Stimulated activated CD8-positive, alpha-beta memory T cell treated with anti-CD3 and anti-CD28 coated beads, Interleukin-15, amount 100 ng/mL, for 24 hours (primary cell): ENCODE measurements around the gene GAB3.
A peak's percentile ranks its signal among the peaks of the same experiment; 100 is the strongest.

Source experiments
- DNase-seq: peaks from one replicate; pipeline ENCODE4 v3.0.0-alpha.2; 2020; ENCODE audit warnings: low read depth

The GAB3 gene, protein sequence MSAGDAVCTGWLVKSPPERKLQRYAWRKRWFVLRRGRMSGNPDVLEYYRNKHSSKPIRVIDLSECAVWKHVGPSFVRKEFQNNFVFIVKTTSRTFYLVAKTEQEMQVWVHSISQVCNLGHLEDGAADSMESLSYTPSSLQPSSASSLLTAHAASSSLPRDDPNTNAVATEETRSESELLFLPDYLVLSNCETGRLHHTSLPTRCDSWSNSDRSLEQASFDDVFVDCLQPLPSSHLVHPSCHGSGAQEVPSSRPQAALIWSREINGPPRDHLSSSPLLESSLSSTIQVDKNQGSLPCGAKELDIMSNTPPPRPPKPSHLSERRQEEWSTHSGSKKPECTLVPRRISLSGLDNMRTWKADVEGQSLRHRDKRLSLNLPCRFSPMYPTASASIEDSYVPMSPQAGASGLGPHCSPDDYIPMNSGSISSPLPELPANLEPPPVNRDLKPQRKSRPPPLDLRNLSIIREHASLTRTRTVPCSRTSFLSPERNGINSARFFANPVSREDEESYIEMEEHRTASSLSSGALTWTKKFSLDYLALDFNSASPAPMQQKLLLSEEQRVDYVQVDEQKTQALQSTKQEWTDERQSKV

DNA sequence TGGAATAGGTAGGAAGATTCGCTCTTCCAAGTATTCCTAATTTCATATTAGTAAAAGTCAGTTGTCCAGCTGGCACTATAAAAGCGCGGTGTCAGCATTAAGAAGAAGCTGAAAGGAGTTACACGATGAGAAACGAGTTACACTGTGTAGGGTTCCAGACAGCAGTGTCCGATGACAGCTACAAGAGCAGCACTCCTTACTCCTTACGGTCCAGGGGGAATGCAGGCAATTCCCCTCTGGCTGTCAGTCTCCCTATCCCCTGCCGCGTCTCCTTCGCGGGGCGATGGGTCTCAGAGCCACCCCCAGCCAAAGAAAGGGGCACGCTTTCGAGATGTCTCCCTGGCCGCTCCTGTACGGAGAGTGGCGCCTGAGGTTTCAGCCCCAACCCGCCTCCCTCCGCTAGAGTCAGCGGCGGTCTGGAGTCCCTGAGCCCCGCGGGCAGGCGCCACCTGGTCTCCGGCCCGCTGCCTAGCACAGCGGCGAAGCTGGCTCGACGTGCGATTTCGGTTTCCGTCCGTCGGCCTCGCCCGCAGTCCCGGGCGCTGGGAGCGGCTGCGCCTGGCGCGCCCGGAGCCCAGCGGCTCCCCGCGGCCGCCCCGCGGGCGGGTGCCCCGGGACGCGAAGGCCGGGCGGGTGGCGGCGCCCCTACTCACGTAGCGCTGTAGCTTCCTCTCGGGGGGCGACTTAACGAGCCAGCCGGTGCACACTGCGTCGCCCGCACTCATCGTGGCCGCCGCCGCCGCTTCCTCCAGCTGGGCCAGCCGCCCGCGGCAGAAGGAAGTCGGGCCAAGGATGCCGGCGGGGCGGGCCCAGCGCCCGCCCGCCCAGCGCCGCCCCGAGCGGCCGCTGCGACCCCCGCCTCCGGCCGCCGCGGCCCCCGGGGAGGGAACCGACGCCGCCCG lies at the start of gene GAB3:
Gene GAB3 (minus strand): TSS at position 777 of the 902 bp plus-strand sequence. CDS start 52 bp downstream, at position 725.
- no peak for DNase-seq

DNA sequence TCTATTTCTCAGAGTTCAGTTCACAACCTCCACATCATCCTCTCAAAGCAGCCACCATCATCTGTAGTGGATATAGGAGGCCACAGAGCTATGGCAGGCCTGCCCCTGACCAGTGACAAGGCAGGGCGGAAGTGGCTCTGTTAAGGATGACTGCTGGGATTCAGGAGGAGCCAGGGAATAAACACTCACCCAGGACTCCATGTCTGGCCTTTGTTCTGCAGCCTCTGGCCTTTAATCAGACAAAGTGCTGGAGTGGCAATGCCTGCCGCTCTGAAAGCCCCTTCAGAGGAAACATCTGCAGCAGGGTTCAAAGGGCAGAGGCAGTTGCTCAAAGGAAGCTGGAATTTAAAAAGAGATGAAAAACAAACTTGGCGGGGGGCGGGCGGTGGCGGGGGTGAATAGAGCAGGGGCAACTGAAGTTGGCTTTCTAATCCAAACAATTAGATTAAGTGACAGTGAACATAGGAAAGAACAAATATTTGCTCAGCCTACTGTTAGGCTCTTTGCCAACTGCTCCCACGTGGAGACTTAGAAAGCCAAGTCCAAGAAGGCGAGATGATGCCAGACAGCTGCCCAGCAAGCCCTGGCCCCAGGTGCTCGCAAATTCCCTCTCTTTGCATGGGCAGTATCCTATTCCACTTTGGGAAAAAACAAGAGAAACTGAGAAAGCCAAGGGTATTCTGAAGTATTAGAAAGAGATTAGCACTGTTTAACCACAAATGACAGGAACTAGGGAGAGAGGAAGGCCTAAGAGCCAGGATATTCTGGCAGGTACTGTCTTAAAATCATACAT lies 48.9 kb upstream of the GAB3 start:
- no peak for DNase-seq

DNA sequence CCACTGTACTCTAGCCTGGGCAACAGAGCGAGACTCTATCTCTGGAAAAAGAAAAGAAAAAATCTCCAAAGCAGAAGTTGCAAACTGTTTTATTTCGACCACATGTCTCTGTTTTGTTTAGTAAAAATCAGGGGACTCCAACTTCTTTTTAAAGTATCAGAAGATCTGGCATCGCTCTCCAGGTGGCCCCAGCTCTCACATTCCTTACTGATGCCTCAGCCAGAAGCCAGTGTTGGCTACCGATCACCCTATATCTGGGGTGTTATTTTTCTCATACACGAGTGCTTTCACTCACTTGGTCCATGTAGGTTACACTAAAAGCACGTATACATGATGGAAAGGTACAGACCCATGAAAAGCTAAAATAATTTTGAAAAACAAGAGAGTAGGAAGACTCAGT lies 46.1 kb upstream of the GAB3 start:
- no peak for DNase-seq

DNA sequence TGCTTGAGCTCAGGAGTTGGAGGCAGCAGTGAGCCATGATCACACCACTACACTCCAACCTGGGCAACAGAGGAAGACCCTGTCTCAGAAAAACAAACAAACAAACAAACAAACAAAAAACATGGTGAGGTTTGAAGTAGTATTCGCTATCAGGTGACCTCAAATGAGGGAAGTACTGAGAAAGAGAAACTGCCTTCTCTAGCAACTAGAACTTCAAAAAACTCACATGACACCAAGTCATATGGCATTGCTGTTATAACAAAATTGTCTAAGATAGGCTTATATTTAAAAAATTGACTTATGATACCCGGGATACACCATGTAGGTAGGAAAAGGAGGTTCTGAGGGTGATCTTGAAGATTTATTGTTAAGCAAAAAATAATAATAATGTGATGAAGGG lies 44.1 kb upstream of the GAB3 start:
- DNase-seq = no peak

DNA sequence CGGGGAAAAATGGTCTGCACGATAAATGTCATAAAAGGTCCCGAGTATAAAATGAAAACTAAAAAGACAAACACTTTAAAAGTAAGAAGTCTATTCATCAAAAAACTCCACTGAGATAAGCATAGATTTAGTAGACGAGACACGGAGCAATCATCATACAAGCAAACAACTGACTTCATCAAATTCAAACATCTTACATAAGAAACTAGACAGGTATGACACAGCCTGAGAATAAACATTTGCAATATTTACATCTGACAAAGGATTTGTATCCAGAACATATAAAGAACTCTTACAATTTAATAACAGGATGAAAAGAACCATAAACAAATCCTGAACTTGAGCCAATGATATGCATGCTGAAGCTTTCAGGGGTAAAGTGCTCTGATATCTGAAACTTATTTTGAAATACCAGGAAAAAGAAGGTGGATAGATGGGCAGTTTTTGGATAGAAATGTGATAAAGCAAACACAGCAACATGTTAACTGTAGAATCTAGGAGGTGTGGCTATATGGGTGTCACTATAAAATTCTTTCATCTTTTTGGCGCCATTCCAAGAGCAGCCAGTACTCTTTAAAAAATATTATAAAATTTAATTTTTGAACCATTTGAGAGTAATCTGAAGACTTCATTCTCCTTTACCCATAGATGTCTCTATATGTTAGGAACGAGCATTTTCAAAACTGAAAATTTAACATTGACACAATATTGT lies 42.4 kb upstream of the GAB3 start:
- DNase-seq = no peak

DNA sequence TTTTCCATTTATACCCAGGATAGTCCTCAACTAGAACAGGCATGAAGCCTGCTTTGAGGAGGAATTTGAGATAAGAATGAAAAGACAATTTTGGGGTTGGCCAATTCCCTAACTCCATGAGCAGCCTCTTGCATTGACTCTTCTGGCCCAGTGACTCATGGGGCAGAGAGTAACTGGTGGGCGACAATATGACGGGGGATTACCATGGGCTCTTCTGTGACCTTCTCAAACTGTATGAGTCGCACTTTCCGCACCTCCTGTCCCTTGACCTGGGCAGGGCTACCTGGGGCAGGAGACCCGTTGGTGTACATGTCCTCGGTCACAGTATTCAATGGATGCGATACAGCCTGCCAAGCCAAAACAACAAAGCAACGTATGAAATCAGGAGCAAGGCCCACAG lies 41.1 kb upstream of the GAB3 start:
- no peak for DNase-seq

DNA sequence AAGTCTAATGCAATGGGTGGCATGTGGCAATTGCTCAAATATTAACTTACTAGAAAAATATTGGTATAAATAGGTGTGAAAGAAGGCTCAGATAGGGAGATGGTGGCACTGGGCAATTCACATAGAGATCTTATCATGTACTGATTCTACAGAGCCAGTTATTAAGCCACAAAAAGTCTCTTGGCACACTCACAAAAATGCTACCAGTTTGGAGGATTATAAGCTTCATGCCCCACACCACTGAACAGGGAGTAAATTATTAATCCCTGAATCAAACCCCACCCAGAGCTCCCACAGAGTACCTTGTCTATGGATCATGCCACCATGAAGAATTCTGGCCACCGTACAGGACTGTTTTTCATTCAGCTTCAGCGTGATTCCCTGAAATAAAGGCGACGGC lies 40.6 kb upstream of the GAB3 start:
- no peak for DNase-seq

DNA sequence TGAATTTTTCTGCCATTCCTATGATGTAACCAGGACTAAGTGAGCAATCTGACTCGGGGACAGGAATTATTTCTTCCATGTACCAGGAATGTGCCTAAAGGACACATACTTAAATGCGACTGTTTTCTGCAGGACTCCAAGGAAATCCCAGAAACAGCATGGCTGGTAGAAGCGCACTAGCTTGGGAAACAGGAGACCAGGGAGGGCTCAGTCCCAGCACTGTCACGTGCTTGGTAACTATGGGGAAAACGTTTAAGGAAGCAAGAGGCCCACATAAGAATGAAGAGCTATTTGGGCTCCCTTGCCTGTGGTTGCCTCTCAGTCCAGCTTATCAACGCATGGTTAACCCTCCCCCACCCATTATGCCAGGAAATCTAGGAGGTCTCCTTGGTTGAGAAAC lies 34.8 kb upstream of the GAB3 start:
- DNase-seq = no peak

DNA sequence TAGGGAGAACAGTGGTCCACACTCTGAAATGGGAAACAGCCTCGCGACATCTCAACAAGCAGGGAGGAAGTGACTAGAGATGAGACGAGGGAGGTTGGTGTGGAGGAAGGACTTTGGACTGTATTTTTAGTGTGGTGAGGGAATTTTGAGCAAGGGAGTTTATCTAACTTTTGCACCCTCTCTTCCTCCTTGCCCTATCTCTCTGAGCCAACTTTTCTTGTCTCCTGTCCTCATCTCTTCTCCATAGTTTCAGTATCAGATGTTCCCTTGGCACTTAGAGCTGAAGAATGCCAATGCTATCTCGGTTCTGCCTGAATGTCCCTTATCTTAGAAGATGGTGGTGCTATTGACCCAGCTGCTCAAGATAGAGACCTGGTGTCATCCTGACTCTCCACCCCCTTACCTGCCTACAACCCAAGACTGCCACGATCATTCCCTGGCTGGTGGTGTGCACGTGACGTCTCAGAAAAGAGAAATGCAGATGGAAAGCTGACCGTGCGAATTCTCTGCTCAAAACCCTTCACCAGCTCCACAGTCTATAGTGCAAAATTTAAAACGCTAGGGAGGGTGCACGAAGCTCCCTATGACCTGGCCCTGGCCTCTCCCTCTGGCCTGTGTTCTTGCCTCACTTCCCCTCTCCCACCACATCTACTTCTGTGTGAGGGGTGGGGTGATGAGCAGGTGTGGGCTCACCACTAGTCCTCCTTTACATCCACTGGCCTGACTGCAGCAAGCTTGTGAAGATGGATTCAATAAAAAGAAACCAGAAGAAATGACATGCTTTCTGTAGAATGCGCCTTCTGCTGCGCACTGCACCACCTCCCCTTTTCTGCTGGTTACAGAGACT lies 33.5 kb upstream of the GAB3 start:
- DNase-seq = no peak

DNA sequence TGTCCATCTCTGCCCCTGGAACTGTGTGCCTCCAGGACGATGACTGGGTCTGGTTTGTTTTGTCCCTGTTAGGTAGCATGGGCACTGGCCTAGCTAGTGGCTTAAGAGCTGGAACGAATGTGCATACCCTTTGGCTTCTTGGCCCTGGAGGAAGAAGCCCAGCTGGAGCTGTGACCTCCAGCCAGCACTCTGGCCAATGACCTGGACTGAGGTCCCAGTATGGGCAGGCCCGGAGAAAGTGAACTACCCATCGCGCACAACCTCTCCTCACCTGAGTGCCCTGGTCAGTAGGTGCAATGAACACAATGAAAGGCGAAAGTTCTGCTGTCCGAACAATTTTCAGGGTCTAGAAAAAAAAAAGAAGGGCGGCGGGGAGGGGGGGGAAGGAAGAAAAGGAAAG lies 30.1 kb upstream of the GAB3 start:
- no peak for DNase-seq

DNA sequence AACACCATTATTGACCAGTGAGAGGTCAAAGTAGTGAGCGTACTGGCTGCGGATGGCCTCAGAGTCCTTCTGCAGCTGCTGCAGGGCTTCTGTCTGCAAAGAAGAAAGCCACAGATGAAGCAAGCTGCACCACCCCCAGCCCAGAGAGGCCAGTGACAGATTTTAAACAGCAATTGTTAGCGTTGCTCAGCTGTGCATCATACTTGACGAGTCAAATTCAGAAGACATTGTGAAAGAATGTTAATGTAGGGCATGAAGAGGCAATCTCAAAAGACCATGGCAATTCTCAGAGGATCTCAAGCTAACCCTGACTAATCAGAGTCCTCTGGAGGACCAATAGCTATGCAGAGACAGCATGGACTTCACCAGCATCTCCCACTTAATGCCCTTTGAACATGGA lies 28.4 kb upstream of the GAB3 start:
- DNase-seq = no peak

DNA sequence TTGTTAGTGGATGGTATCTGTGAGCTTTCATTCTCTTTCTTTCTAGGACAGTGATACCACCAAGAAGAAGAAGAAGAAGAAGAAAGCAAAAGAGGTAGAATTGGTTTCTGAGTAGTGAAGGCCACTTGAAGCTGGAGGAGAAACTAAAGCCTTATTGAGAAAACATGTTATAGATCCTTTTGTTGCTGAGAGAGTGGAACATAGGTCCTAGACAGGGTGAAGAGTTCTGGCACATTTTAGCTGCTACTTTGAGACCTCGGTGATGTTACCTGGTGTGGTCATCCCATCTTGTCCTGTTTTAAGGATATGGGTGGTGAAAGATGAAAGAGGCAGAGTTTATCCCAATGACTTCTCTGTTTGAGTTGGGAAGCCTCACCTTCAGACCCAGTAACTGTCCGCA lies 25.9 kb upstream of the GAB3 start:
- no peak for DNase-seq

DNA sequence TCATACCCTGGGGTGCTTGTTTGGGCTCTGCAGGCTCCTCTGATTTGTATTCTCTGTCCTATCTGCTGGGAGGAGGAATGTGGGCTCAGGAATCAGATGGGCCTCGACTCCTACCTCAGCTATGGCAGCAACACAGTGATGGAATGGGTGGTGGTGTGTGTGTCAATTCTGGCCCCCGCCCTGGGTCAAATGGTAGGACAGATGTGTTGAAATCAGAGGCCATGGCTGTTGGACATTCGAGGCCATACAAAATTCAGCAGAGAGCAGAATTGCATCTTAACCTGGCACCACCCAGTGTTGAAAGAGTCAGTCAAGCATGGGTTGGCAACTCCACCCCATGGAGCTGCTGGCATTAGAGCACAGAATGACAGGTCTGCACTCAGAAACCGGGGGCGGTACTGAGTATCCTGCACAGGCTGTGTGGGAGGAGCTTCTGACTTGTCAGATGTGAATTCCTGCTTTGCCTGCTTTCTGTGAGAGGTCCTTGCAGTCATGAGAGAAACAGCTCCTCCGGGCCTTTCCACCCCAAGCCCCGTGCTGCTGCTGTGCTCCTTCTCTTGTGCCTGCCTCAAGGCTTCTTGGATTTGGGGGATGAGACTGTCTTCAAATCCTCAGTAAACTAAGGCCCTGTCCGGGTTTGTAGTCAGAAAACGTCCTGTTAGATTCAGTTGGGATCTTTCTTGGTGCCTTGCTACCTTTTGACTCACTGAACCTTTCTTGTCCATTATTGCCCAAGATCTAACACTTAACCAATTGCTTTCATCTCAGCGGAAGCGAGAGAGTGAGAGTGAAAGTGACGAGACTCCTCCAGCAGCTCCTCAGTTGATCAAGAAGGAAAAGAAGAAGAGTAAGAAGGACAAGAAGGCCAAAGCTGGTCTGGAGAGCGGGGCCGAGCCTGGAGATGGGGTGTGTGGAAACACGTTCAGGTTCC lies 24.8 kb upstream of the GAB3 start:
- DNase-seq = no peak

DNA sequence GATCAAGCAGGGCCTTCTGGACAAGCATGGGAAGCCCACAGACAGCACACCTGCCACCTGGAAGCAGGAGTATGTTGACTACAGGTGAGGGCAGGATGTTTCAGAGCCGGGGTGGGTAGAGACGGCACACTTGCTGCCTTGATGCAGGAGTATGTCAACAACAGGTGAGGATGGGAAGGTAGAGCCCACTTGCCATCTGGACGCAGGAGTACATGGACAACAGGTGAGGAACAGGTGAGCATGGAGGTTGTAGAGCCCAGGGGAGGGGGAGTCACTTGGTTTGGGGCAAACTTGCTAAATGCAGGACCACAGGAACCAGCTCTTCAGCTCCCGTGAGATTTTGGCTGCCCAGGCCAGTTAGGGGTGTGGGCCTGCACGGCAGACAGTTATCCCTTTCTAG lies 23.7 kb upstream of the GAB3 start:
- no peak for DNase-seq

DNA sequence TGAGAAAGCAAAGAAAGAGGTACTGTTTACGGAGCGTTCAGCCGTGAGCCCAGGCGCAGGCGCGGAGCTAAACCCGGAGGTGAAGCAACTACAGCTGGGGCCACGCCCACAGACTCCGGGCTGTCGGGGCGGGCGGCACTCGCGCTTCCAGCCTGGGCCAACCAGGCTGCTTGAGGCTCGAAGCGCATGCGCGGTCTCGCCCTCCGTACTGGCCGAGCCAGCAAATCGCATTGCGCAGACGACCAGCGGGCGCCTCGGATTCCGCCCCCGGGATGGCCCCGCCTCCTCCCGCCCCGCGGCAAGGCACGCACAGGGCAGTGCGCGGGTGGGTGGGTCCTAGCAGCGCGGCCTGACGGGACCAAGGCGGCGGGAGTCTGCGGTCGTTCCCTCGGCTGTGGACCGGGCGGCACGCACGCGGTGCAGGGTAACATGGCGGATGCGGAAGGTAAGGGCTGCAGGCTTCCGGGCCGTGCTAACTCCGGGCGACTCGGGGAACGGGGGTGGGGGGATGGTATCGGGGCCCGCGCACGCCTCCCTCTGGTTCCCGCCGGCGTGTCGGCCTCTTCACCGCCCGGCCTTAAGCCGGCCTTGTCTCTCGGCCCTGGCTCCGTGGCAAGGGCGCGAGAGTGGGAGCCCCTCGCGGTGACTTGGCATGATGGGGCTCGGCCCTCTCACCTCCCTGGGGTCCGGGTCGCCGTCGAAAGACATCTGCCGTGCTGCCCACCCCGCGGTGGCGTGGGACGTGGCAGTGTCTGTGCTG lies 11.8 kb upstream of the GAB3 start, which contains the start of gene DKC1:
Gene DKC1 (plus strand): TSS at position 328 of the 760 bp plus-strand sequence. CDS start 102 bp downstream, at position 430.
- peak; percentile 85 for DNase-seq

DNA sequence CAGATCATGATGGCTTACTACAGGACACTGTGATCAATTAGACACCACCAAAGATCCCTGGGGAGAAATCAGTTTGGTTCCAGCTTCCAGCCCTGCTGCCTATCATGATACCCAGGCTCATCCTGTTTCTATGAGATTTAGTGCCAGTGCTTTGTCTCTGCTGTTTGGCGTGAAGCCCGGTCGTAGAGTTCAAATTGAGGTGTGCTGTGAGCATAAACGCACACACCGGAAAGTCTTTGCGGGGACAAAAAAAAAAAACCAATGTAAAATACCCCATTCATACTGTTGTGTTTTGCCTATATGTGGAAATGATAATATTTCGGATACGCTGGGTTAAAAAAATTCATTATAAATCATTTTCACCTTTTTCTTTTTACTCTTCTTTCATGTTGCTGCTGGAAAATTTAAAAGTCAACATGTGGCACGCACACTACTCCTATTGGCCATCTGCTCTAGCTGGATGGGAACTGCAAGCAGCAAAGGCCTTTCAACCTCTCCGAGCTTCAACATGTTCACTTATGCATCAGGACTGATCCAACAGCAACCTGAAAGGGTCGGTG lies 11.2 kb upstream of the GAB3 start:
- DNase-seq = no peak

DNA sequence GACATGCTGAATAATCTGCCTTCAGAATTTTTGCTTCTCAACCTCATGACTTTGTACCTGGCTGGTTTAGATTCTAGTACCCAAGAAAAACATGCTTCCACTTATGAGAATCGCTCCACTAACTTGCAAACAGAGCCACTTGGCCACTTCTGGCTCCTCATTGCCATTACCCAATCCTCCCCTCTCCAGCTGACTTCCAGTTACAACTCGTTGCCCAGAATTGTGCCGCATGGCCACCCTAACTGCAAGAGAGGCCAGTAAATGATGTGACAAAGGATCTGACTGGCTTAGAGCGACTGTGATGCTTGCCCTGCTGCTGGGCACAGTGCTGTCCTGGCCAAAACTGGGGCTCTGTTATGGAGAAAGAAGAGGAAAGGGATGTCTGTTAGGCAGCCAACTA lies 7.8 kb upstream of the GAB3 start:
- DNase-seq = no peak

DNA sequence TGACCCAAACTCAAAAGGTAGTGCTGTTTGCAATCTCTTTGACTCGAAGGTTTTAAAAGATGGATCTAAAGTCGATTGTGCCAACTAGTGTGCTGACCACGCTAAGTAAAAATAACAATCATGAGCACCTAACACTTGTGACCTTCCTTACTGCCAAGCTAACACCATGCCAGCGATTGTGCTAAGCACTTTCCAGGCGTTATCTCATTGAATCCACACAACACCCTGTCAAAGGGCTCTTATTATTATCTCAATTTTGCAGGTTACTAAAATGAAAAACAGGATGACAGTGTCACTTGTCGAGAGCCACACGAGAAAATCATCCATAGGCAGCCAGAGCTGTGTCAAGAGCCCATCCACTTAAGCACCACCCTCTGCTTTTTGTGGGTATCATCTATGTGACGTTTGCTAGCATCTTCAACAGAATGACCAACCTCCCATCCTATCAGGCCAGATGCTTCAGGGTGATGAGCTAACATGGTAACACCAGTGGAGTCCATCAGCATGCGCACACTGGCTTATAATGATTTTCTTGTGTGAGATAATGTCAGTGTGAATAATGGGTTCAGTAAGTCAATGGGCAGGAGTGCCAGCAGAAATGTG lies 893 bp upstream of the GAB3 start:
- DNase-seq = no peak
